ENCODE data around the gene PLBD1.

PLBD1 gene

GRCh38 chr12:14554281-14555007 lies 13.2 kb downstream of the PLBD1 start:
- DNase-seq: no peak
- TF ChIP-seq POLR2A (IDR thresholded peaks at IDR 0.05; ENCODE audit: low read length) (no peak), GATA1 (IDR thresholded peaks at IDR 0.05; ENCODE audit: low read depth, low read length) (no peak)

- DNase-seq: no peak
- TF ChIP-seq GATA1 (IDR thresholded peaks at IDR 0.05; ENCODE audit: low read depth, low read length) (no peak), POLR2A (IDR thresholded peaks at IDR 0.05; ENCODE audit: low read length) (no peak)
These were observed 19.1 kb downstream of the PLBD1 start for GRCh38 chr12:14548609-14549008.

- TF ChIP-seq POLR2A (IDR thresholded peaks at IDR 0.05; ENCODE audit: low read length): no peak
- TF ChIP-seq GATA1 (IDR thresholded peaks at IDR 0.05; ENCODE audit: low read depth, low read length): no peak
- no peak for DNase-seq
These were observed 20.1 kb downstream of the PLBD1 start for GRCh38 chr12:14547571-14547970.

GRCh38 chr12:14545144-14546124 lies 22.2 kb downstream of the PLBD1 start:
- TF ChIP-seq GATA1 (IDR thresholded peaks at IDR 0.05; ENCODE audit: low read depth, low read length) (no peak), POLR2A (IDR thresholded peaks at IDR 0.05; ENCODE audit: low read length) (no peak)
- no peak for DNase-seq

- no peak for DNase-seq
- TF ChIP-seq POLR2A (IDR thresholded peaks at IDR 0.05; ENCODE audit: low read length) (no peak), GATA1 (IDR thresholded peaks at IDR 0.05; ENCODE audit: low read depth, low read length) (no peak)
These were observed 26.8 kb downstream of the PLBD1 start for GRCh38 chr12:14540801-14541462.

- TF ChIP-seq POLR2A (IDR thresholded peaks at IDR 0.05; ENCODE audit: low read length) (no peak), GATA1 (IDR thresholded peaks at IDR 0.05; ENCODE audit: low read depth, low read length) (no peak)
- no peak for DNase-seq
These were observed 30.6 kb downstream of the PLBD1 start for GRCh38 chr12:14537088-14537487.

GRCh38 chr12:14532152-14532551 lies 35.5 kb downstream of the PLBD1 start:
- DNase-seq: no peak
- TF ChIP-seq POLR2A (IDR thresholded peaks at IDR 0.05; ENCODE audit: low read length) (no peak), GATA1 (IDR thresholded peaks at IDR 0.05; ENCODE audit: low read depth, low read length) (no peak)

- TF ChIP-seq POLR2A (IDR thresholded peaks at IDR 0.05; ENCODE audit: low read length) (no peak), GATA1 (IDR thresholded peaks at IDR 0.05; ENCODE audit: low read depth, low read length) (no peak)
- DNase-seq: no peak
These were observed 41.7 kb downstream of the PLBD1 start for GRCh38 chr12:14525964-14526363.

GRCh38 chr12:14521822-14522221 lies 45.9 kb downstream of the PLBD1 start:
- DNase-seq: no peak

GRCh38 chr12:14514946-14515345 lies 52.7 kb downstream of the PLBD1 start:
- no peak for DNase-seq
- TF ChIP-seq GATA1 (IDR thresholded peaks at IDR 0.05; ENCODE audit: low read depth, low read length): no peak
- TF ChIP-seq POLR2A (IDR thresholded peaks at IDR 0.05; ENCODE audit: low read length): no peak

More at GRCh38 chr12:14521822-14522221, 45.9 kb downstream of the PLBD1 start:
- TF ChIP-seq POLR2A (IDR thresholded peaks at IDR 0.05; ENCODE audit: low read length) (no peak), GATA1 (IDR thresholded peaks at IDR 0.05; ENCODE audit: low read depth, low read length) (no peak)

GRCh38 chr12:14514154-14514842 lies 53.4 kb downstream of the PLBD1 start:
- TF ChIP-seq GATA1 (IDR thresholded peaks at IDR 0.05; ENCODE audit: low read depth, low read length) (no peak), POLR2A (IDR thresholded peaks at IDR 0.05; ENCODE audit: low read length) (no peak)
- peak in 1 of 2 experiments; percentile 12 for DNase-seq

GRCh38 chr12:14510574-14510973 lies 57.1 kb downstream of the PLBD1 start:
- DNase-seq: no peak
- TF ChIP-seq GATA1 (IDR thresholded peaks at IDR 0.05; ENCODE audit: low read depth, low read length): no peak
- no peak for TF ChIP-seq POLR2A (IDR thresholded peaks at IDR 0.05; ENCODE audit: low read length)
